ENCODE data around the gene TMEM245. TPM values are rescaled to one million over a fixed set of nuclear protein-coding genes. Genes with fewer than 3 reads are reported as not detected.

TMEM245 gene
- total RNA-seq, 1 experiment from 2014 or later: 23.7 TPM

DNA sequence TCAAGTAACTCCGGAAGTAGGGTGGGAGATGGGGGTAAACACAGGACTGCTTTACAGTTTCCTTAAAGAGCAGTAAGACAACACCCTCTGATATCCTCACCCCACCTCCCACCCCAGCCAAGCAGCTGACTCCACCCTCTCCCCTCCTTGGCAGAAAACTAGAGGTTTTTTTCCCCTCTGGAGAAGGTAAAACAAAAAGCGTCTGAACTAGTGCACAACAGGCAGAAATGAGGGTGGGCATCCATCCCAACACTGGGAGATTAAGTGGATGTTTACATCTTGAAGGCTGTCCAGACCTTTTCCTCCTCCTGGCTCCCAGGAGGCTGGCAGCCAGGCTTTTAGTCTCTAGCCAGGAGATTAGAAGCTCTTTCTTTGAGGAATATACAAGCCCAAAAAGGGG lies 92.6 kb downstream of the TMEM245 start:
- Histone ChIP-seq H3K9ac (ENCODE audit: low read length) (no peak overlapping the region), H3K4me3 (ENCODE audit: low read length) (no peak overlapping the region), H3K4me1 (ENCODE audit: insufficient read depth, low read length) (peaks cover 18% of the 10 kb centered on the region), H3F3A (ENCODE audit: low read length, unreplicated experiment) (peaks cover 5% of the 10 kb centered on the region), H3K79me2 (ENCODE audit: low read length) (peaks cover 20% of the 10 kb centered on the region), H3K36me3 (ENCODE audit: low read depth, low read length) (peaks cover 7% of the 10 kb centered on the region; the same call in 1 of the 2 replicates), H3K9me2 (replicated peaks; ENCODE audit: low read length) (no peaks in the 10 kb centered on the region), H3K27me3 (ENCODE audit: low read length) (no peaks in the 10 kb centered on the region), H3K9me3 (ENCODE audit: low read length) (no peaks in the 10 kb centered on the region), H4K20me1 (ENCODE audit: low read length) (0 out of 2 replicates have a peak, but pooled peaks cover 3% of the 10 kb centered on the region), H3K4me2 (ENCODE audit: low read length) (no peak overlapping the region), H2AFZ (ENCODE audit: low read length) (no peak overlapping the region), H3K27ac (ENCODE audit: low read length) (no peak overlapping the region)
- ATAC-seq: no peak
- ChIA-PET POLR2A (ENCODE audit: unreplicated experiment) (no interaction called here), CTCF (no interaction called here)
- no peak for DNase-seq
- no TSS peak for BruUV-seq (replicated peaks)
- intact Hi-C loops (cut with micrococcal nuclease): no loop called here
- TF ChIP-seq EZH2phosphoT487 (IDR thresholded peaks at IDR 0.05; ENCODE audit: borderline replicate concordance, low read length) (no peak), EZH2 (IDR thresholded peaks at IDR 0.05; ENCODE audit: low read length, unreplicated experiment) (no peak)
- TF ChIP-seq, protein P1, sequence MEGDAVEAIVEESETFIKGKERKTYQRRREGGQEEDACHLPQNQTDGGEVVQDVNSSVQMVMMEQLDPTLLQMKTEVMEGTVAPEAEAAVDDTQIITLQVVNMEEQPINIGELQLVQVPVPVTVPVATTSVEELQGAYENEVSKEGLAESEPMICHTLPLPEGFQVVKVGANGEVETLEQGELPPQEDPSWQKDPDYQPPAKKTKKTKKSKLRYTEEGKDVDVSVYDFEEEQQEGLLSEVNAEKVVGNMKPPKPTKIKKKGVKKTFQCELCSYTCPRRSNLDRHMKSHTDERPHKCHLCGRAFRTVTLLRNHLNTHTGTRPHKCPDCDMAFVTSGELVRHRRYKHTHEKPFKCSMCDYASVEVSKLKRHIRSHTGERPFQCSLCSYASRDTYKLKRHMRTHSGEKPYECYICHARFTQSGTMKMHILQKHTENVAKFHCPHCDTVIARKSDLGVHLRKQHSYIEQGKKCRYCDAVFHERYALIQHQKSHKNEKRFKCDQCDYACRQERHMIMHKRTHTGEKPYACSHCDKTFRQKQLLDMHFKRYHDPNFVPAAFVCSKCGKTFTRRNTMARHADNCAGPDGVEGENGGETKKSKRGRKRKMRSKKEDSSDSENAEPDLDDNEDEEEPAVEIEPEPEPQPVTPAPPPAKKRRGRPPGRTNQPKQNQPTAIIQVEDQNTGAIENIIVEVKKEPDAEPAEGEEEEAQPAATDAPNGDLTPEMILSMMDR (conservative IDR thresholded peaks at IDR 0.05; ENCODE audit: low read depth, low read length): no peak

DNA sequence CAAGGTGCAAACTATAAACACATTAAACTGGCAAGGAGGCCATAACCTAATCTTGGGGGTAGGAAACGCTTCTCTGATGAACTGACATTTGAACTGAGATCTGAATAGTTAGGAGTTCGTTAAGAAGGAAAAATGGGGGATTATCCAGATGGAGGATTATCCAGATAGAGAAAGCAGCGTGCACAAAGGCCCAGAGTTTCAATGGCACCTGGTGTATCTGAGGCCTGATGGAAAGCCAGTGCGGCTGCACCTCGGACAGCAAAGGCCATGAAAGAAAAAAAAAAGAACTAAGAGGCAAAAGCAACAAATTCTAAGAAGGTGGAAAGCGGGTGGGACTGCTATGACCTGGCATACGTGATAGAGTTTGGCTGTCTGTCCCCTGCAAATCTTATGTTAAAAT lies 93.4 kb downstream of the TMEM245 start:
- H3K9ac ChIP-seq (ENCODE audit: low read length): no peak overlapping the region
- no peak for DNase-seq
- TF ChIP-seq, protein P1 (conservative IDR thresholded peaks at IDR 0.05; ENCODE audit: low read depth, low read length): no peak
- TF ChIP-seq EZH2 (IDR thresholded peaks at IDR 0.05; ENCODE audit: low read length, unreplicated experiment) (no peak), EZH2phosphoT487 (IDR thresholded peaks at IDR 0.05; ENCODE audit: borderline replicate concordance, low read length) (no peak)
- ATAC-seq: no peak
- no peak overlapping the region for H3K4me3 ChIP-seq (ENCODE audit: low read length)
- no peak overlapping the region for H3K4me2 ChIP-seq (ENCODE audit: low read length)
- H3F3A ChIP-seq (ENCODE audit: low read length, unreplicated experiment): peaks cover 5% of the 10 kb centered on the region
- H3K36me3 ChIP-seq (ENCODE audit: low read depth, low read length): peaks cover 7% of the 10 kb centered on the region; the same call in 1 of the 2 replicates
- no peaks in the 10 kb centered on the region for H3K9me3 ChIP-seq (ENCODE audit: low read length)
- no TSS peak for BruUV-seq (replicated peaks)
- intact Hi-C loops (cut with micrococcal nuclease): no loop called here
- H3K4me1 ChIP-seq (ENCODE audit: insufficient read depth, low read length): peaks cover 25% of the 10 kb centered on the region
- no peak overlapping the region for H2AFZ ChIP-seq (ENCODE audit: low read length)
- H3K27ac ChIP-seq (ENCODE audit: low read length): no peak overlapping the region
- no peaks in the 10 kb centered on the region for H3K27me3 ChIP-seq (ENCODE audit: low read length)
- peaks cover 25% of the 10 kb centered on the region for H3K79me2 ChIP-seq (ENCODE audit: low read length)
- CTCF ChIA-PET: no interaction called here
- POLR2A ChIA-PET (ENCODE audit: unreplicated experiment): interaction anchor here (0.6 kb wide), 1 partner anchor 17 kb away, joined by 3 read pairs; no protein-coding TSS in a partner anchor
- no peaks in the 10 kb centered on the region for H3K9me2 ChIP-seq (replicated peaks; ENCODE audit: low read length)
- 0 out of 2 replicates have a peak, but pooled peaks cover 3% of the 10 kb centered on the region for H4K20me1 ChIP-seq (ENCODE audit: low read length)

DNA sequence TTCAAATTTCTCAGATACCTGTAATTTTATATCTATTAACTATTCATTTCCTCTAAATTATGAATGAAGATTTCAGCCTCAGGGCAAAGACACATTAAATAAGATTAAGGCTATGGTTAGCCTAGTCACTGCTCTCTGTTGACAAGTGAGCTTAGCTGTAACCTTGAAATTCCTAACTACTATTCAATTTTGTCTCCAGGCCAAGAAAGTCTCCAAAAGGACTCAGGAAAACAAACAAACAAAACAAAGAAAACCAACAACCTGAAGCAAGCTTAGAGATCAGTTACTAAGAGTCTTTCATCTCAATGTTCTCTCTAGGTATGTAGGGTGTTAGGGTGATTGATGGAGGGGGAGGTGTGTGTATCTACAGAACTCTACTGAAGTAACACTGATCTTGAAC lies 96.9 kb downstream of the TMEM245 start:
- ChIA-PET POLR2A (ENCODE audit: unreplicated experiment) (no interaction called here), CTCF (no interaction called here)
- H4K20me1 ChIP-seq (ENCODE audit: low read length): 0 out of 2 replicates have a peak, but pooled peaks cover 3% of the 10 kb centered on the region
- peaks cover 22% of the 10 kb centered on the region for H3K79me2 ChIP-seq (ENCODE audit: low read length)
- no peaks in the 10 kb centered on the region for H3K9me3 ChIP-seq (ENCODE audit: low read length)
- H3K4me3 ChIP-seq (ENCODE audit: low read length): no peak overlapping the region
- peak overlapping the region; percentile 59 for H3K4me2 ChIP-seq (ENCODE audit: low read length)
- intact Hi-C loops (cut with micrococcal nuclease): loop anchor here (1.0 kb wide), 1 partner anchor 11 kb away; no protein-coding TSS in a partner anchor
- H3K9me2 ChIP-seq (replicated peaks; ENCODE audit: low read length): no peaks in the 10 kb centered on the region
- TF ChIP-seq EZH2 (IDR thresholded peaks at IDR 0.05; ENCODE audit: low read length, unreplicated experiment) (no peak), EZH2phosphoT487 (IDR thresholded peaks at IDR 0.05; ENCODE audit: borderline replicate concordance, low read length) (no peak)
- TF ChIP-seq, protein P1 (conservative IDR thresholded peaks at IDR 0.05; ENCODE audit: low read depth, low read length): no peak
- peak overlapping the region; percentile 49; the same call in 1 of the 2 replicates for H3K27ac ChIP-seq (ENCODE audit: low read length)
- H3K36me3 ChIP-seq (ENCODE audit: low read depth, low read length): peaks cover 9% of the 10 kb centered on the region; the same call in 1 of the 2 replicates
- peaks cover 5% of the 10 kb centered on the region for H3F3A ChIP-seq (ENCODE audit: low read length, unreplicated experiment)
- DNase-seq (peak; percentile 86), ATAC-seq (peak; percentile 86)
- H3K9ac ChIP-seq (ENCODE audit: low read length): no peak overlapping the region
- H3K4me1 ChIP-seq (ENCODE audit: insufficient read depth, low read length): peaks cover 25% of the 10 kb centered on the region
- BruUV-seq (replicated peaks): no TSS peak
- no peak overlapping the region for H2AFZ ChIP-seq (ENCODE audit: low read length)
- H3K27me3 ChIP-seq (ENCODE audit: low read length): no peaks in the 10 kb centered on the region

Measured in PC-3 (cell line).